HL-60/S4 treated with phorbol 12-myristate 13-acetate at 8.2 ng/mL for 4 days and 3 days (cell line): ENCODE measurements around the gene XAB2.

Source experiments
- in situ Hi-C: fragments of 300-500 bp; cut with MboI; formaldehyde crosslinking; loops from 2 replicates; pipeline ENCODE4 v1.15.0; 2022; ENCODE audit warnings: low sequenced_read_pairs

XAB2 gene

DNA sequence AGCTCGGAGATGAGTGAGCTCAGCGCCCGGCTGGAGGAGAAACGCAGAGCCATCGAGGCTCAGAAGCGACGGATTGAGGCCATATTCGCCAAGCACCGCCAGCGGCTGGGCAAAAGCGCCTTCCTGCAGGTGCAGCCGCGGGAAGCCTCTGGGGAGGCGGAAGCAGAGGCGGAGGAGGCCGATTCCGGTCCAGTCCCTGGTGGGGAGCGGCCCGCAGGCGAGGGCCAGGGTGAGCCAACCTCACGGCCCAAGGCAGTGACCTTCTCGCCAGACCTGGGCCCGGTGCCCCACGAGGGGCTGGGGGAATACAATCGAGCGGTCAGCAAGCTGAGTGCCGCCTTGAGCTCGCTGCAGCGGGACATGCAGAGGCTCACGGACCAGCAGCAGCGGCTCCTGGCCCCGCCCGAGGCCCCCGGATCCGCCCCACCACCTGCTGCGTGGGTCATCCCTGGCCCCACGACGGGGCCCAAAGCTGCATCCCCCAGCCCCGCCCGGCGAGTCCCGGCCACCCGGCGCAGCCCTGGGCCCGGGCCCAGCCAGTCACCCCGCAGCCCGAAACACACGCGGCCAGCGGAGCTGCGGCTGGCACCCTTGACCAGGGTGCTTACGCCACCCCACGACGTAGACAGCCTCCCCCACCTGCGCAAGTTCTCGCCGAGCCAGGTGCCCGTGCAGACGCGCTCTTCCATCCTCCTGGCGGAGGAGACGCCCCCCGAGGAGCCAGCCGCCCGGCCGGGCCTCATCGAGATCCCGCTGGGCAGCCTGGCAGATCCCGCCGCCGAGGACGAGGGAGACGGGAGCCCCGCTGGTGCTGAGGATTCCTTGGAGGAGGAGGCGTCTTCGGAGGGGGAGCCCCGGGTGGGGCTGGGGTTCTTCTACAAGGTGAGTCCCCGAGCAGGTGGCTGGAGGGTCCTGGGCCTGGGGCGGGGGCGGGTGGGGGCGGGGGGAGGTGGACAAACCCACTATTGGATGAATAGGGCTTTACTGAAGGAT is 16.8 kb downstream of the XAB2 start:
- in situ Hi-C loops = no loop called here

DNA sequence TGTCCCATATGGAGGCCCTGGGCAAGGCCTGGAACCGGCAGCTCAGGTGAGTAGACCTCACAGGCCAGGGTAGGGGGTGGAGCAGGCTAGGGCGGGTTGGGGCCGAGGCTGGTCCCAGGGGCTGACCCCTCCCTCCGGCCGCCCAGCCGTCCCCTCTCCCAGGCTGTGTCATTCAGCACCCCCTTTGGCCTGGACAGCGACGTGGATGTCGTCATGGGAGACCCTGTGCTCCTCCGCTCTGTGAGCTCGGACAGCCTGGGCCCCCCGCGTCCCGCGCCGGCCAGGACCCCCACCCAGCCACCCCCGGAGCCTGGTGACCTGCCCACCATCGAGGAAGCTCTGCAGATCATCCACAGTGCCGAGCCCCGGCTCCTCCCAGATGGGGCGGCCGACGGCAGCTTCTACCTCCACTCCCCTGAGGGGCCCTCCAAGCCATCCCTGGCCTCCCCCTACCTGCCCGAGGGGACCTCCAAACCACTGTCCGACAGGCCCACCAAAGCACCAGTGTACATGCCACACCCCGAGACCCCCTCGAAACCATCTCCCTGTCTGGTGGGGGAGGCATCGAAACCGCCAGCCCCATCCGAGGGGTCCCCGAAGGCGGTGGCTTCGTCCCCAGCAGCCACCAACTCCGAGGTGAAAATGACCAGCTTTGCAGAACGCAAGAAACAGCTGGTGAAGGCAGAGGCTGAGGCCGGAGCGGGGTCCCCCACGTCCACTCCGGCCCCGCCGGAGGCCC is 17.6 kb downstream of the XAB2 start:
- in situ Hi-C loops = no loop called here

- in situ Hi-C loops = no loop called here
Measured at GRCh38 chr19:7610491-7611240, 18.7 kb downstream of the XAB2 start.

- in situ Hi-C loops = no loop called here
Measured at GRCh38 chr19:7607874-7608560, 21.3 kb downstream of the XAB2 start.

- in situ Hi-C loops = no loop called here
Measured at GRCh38 chr19:7607212-7607873, 22.0 kb downstream of the XAB2 start.

DNA sequence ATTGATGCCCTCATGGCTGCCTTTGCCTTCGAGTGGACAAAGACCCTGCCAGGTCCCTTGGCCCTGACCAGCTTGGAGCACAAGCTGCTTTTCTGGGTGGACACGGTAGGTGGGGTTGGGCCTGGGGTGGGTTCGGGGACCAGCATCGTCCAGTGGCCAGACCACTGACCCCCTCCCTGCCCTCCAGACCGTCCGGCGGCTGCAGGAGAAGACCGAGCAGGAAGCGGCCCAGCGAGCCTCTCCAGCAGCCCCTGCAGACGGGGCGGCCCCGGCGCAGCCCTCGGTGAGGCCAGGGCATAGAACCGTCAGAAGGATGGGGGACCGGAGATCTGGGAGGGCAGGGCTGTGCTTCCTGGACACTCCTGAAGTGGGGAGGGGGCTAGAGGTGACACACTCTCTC is 23.1 kb downstream of the XAB2 start:
- in situ Hi-C loops = no loop called here

- in situ Hi-C loops = no loop called here
Measured at GRCh38 chr19:7605490-7606222, 23.7 kb downstream of the XAB2 start.

DNA sequence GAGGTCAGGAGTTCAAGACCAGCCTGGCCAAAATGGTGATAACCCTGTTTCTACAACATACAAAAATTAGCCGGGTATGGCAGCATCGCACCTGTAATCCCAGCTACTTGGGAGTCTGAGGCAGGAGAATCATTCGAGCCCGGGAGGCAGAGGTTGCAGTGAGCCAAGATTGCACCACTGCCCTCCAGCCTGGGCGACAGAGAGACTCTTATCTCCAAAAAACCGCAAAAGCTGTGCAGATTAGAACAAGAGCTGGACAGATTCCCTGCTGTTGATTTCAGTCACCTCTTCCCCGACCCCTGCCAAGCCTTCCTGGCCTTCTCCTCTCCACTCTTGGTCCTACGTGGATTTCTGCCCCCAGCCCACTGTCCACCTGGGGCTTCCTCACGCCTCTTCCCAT is 25.4 kb downstream of the XAB2 start:
- in situ Hi-C loops = no loop called here

DNA sequence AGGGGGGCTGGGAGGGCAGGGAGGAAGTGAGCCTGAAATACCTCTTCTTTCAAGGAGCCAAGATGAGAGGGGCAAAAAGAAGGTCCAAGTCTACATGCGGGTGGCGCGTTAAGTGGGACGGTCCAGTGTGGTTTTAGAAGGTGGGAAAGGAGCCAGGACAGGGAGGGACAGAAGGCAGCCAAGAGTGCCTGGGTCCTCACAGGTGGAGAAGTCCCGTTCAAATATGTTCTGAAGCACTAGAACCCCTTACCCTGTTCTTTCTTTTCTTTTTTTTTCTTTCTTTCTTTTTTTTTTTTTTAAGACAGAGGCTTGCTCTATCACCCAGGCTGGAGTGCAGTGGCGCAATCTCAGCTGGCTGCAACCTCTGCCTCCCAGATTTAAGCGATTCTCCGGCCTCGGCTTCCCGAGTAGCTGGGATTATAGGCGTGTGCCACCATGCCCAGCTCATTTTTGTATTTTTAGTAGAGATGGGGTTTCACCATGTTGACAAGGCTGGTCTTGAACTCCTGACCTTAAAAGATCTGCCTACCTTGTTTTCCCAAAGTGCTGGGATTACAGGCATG is 26.3 kb downstream of the XAB2 start:
- in situ Hi-C loops = no loop called here

GRCh38 chr19:7602240-7602934 is 27.0 kb downstream of the XAB2 start:
- in situ Hi-C loops = no loop called here

DNA sequence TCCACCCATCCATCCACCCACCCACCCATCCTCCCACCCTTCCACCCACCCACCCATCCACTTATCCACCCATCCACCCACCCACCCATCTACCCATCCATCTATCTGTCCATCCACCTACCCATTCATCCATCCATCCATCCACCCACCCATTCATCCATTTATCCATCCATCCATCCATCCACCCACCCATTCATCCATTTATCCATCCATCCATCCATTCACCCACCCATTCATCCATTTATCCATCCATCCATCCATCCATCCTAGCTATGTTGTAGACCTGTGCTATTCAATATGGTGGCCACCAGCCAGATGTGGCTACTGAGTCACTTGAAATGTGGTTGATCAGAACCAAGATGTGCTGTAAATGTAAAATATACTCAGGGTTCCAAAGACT is 28.6 kb downstream of the XAB2 start:
- in situ Hi-C loops = no loop called here

- in situ Hi-C loops = no loop called here
Measured at GRCh38 chr19:7598180-7598579, 31.2 kb downstream of the XAB2 start.

- in situ Hi-C loops = no loop called here
Measured at GRCh38 chr19:7597689-7598088, 31.7 kb downstream of the XAB2 start.

- in situ Hi-C loops = no loop called here
Measured at GRCh38 chr19:7596211-7596937, 33.0 kb downstream of the XAB2 start.

DNA sequence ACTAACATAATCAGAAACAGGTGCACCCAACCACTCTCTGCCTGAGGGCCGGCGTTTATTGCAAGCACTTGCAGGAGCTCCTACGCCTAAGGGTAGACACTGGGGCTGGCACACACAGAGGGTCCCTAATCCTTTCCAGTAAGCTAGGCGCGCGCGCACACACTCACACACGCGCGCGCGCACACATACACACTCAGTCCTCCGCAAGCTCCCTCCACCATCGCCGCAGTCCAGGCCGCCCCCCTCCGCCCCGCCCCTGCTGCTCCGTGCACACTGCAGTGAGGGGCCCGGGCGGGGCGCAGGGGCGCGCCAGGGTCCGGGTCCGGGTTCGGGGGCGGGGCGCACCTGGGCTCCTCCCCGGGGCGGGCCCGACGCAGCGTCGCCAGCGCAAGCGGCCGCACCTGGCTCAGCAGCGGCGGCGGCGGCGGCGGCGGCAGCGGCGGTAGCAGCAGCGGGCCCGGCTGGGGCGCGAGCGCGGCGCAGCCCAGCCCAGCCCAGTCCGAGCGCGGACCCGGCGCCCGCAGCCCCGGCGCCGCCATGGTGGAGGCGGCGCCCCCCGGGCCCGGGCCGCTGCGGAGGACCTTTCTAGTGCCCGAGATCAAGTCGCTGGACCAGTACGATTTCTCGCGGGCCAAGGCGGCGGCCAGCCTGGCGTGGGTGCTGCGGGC is 33.7 kb downstream of the XAB2 start, which contains the start of gene CAMSAP3:
CAMSAP3 (plus strand) TSS at position 398 of the 668 bp plus-strand sequence; CDS start at position 538, 140 bp downstream.
- in situ Hi-C loops = no loop called here

GRCh38 chr19:7590256-7590655 is 39.1 kb downstream of the XAB2 start:
- in situ Hi-C loops = no loop called here

DNA sequence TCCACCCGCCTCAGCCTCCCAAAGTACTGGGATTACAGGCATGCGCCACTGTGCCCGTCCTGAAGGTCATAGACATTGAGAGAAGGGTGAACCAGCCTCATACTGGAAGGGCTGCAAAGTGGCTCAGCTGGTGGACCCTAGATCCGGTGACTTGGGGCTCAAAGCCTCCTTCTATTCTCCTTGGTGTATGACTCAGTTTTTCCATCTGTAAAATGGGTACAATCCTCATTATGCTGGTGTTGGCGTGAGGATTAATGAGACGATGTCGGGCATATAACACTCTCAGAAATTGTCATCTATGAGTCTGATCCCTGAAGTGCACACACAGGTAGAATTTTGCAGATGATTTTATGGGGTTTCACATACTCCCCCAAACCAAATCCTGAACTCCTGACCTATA is 39.5 kb downstream of the XAB2 start:
- in situ Hi-C loops = no loop called here
